ENCODE measurements around the gene DTD1. TPM values are rescaled to one million over a fixed set of nuclear protein-coding genes. Genes with fewer than 3 reads are reported as not detected.

The DTD1 gene
- polyA plus RNA-seq, 1 of the 3 experiments (the other 2 are of a cell fraction): 81.1 TPM

GRCh38 chr20:18788021-18788420 lies 200.2 kb downstream of the DTD1 start:
- H3K27ac ChIP-seq (ENCODE audit: low read depth in 2 of 2, low read length in 1 of 2): no peak overlapping the region
- H3K4me3 ChIP-seq (ENCODE audit: low read depth in 2 of 2, low read length in 1 of 2): no peak overlapping the region
- no peak overlapping the region for H3K9ac ChIP-seq
- POLR2A ChIA-PET: no interaction called here
- no peak for DNase-seq
- no peaks in the 10 kb centered on the region for H3F3A ChIP-seq (replicated peaks; ENCODE audit: insufficient read depth)
- H3K79me2 ChIP-seq (ENCODE audit: insufficient read depth): no peaks in the 10 kb centered on the region
- H3K36me3 ChIP-seq (replicated peaks in 1 of 2; ENCODE audit: control insufficient read depth in 1 of 2, insufficient read depth in 2 of 2, low read length in 1 of 2): no peaks in the 10 kb centered on the region
- CTCF ChIA-PET: no interaction called here
- H4K20me1 ChIP-seq (ENCODE audit: insufficient read depth): no peaks in the 10 kb centered on the region
- no peak overlapping the region for H2AFZ ChIP-seq (ENCODE audit: low read depth)
- H3K27me3 ChIP-seq (ENCODE audit: insufficient read depth): no peaks in the 10 kb centered on the region
- no peaks in the 10 kb centered on the region for H3K4me1 ChIP-seq (ENCODE audit: control insufficient read depth in 1 of 2, insufficient read depth in 2 of 2, low read depth in 1 of 2, low read length in 1 of 2)
- H3K9me3 ChIP-seq: no peaks in the 10 kb centered on the region
- no peaks in the 10 kb centered on the region for H3K9me2 ChIP-seq
- TF ChIP-seq TEAD4 (IDR thresholded peaks at IDR 0.05; ENCODE audit: borderline replicate concordance, insufficient read depth) (no peak), CTCF (IDR thresholded peaks at IDR 0.05) (no peak), ELF1 (IDR thresholded peaks at IDR 0.05) (no peak), RFX5 (IDR thresholded peaks at IDR 0.05; ENCODE audit: low read length) (no peak), ZBTB33 (IDR thresholded peaks at IDR 0.05; ENCODE audit: borderline replicate concordance, low read depth) (no peak), RXRA (IDR thresholded peaks at IDR 0.05; ENCODE audit: borderline replicate concordance, low read depth) (no peak), GATA2 (CRISPR knock-in tag; IDR thresholded peaks at IDR 0.05) (no peak), GABPA (IDR thresholded peaks at IDR 0.05; ENCODE audit: low read depth) (no peak)
- no peak overlapping the region for H3K4me2 ChIP-seq

GRCh38 chr20:18790787-18791186 lies 202.9 kb downstream of the DTD1 start:
- no peaks in the 10 kb centered on the region for H3F3A ChIP-seq (replicated peaks; ENCODE audit: insufficient read depth)
- no peaks in the 10 kb centered on the region for H3K27me3 ChIP-seq (ENCODE audit: insufficient read depth)
- H4K20me1 ChIP-seq (ENCODE audit: insufficient read depth): no peaks in the 10 kb centered on the region
- H3K9me2 ChIP-seq: no peaks in the 10 kb centered on the region
- H3K4me3 ChIP-seq (ENCODE audit: low read depth in 2 of 2, low read length in 1 of 2): no peak overlapping the region
- DNase-seq: no peak
- H2AFZ ChIP-seq (ENCODE audit: low read depth): no peak overlapping the region
- no peaks in the 10 kb centered on the region for H3K79me2 ChIP-seq (ENCODE audit: insufficient read depth)
- H3K27ac ChIP-seq (ENCODE audit: low read depth in 2 of 2, low read length in 1 of 2): no peak overlapping the region
- no peak overlapping the region for H3K9ac ChIP-seq
- peaks cover 0 to 6% of the 10 kb centered on the region in 2 experiments; a peak in 2 of 4 replicates for H3K4me1 ChIP-seq (ENCODE audit: control insufficient read depth in 1 of 2, insufficient read depth in 2 of 2, low read depth in 1 of 2, low read length in 1 of 2)
- TF ChIP-seq SMC3 (IDR thresholded peaks at IDR 0.05; ENCODE audit: low read depth, low read length) (no peak), RCOR1 (IDR thresholded peaks at IDR 0.05; ENCODE audit: low read length) (no peak), USF1 (IDR thresholded peaks at IDR 0.05; ENCODE audit: borderline replicate concordance, low read depth) (no peak), ZBTB33 (IDR thresholded peaks at IDR 0.05; ENCODE audit: borderline replicate concordance, low read depth) (no peak), FOXM1 (IDR thresholded peaks at IDR 0.05; ENCODE audit: low read depth) (no peak), IRF3 (IDR thresholded peaks at IDR 0.05; ENCODE audit: low read depth, low read length) (no peak)
- H3K36me3 ChIP-seq (replicated peaks in 1 of 2; ENCODE audit: control insufficient read depth in 1 of 2, insufficient read depth in 2 of 2, low read length in 1 of 2): no peaks in the 10 kb centered on the region
- POLR2A ChIA-PET: no interaction called here
- no peaks in the 10 kb centered on the region for H3K9me3 ChIP-seq
- no peak overlapping the region for H3K4me2 ChIP-seq
- CTCF ChIA-PET: no interaction called here
- 7% methylated on average over 3 of the region's 3 CpGs for WGBS (ENCODE audit: low lambda C conversion rate)
